Mucosa of stomach (tissue), 1 donor: ENCODE results near the gene JADE2.

Source experiments
- H3K27me3 ChIP-seq: one replicate; pipeline ENCODE4 v1.7.0; 2013; ENCODE audit warnings: mild to moderate bottlenecking, low read length; ENCODE audit not compliant: control insufficient read depth, insufficient read depth
- H3K36me3 ChIP-seq: one replicate; pipeline ENCODE4 v1.7.0; 2013; ENCODE audit warnings: low read length; ENCODE audit not compliant: control insufficient read depth, insufficient read depth
- H3K4me1 ChIP-seq: one replicate; pipeline ENCODE4 v1.7.0; 2013; ENCODE audit warnings: mild to moderate bottlenecking, low read length; ENCODE audit not compliant: control insufficient read depth, insufficient read depth
- H3K4me3 ChIP-seq: one replicate; pipeline ENCODE4 v1.7.0; 2013; ENCODE audit warnings: low read length
- H3K9ac ChIP-seq: one replicate; pipeline ENCODE4 v1.7.0; 2013; ENCODE audit warnings: mild to moderate bottlenecking, low read length, moderate library complexity
- H3K9me3 ChIP-seq: one replicate; pipeline ENCODE4 v1.7.0; 2013; ENCODE audit warnings: mild to moderate bottlenecking, low read length, moderate library complexity; ENCODE audit not compliant: control insufficient read depth
- donor health status: Pancreatic carcinoma.

The JADE2 gene

GRCh38 chr5:134626369-134627014 is 101.0 kb downstream of the JADE2 start:
- H3K36me3 ChIP-seq, result no peaks in the 10 kb centered on the region
- peaks cover 31% of the 10 kb centered on the region for H3K4me1 ChIP-seq
- no peak overlapping the region for H3K4me3 ChIP-seq
- H3K9me3 ChIP-seq, result no peaks in the 10 kb centered on the region
- H3K9ac ChIP-seq, result peak overlapping the region; percentile 45
- H3K27me3 ChIP-seq, result no peaks in the 10 kb centered on the region
